DND-41 (cell line): ENCODE data around the gene EPDR1.

Experiments used
- EZH2 ChIP-seq: IDR thresholded peaks from 3 replicates; pipeline ENCODE4 v1.6.1; 2012; ENCODE audit warnings: borderline replicate concordance, low read depth, mild to moderate bottlenecking, moderate library complexity, low read length, inconsistent platforms; ENCODE audit not compliant: severe bottlenecking
- TF ChIP-seq, protein P1 (sequence below): IDR thresholded peaks from 2 replicates; pipeline ENCODE4 v1.5.1; 2012; ENCODE audit warnings: borderline replicate concordance, low read length, moderate library complexity, mild to moderate bottlenecking; ENCODE audit not compliant: poor library complexity, severe bottlenecking; ENCODE audit errors: extremely low read depth

DNA sequence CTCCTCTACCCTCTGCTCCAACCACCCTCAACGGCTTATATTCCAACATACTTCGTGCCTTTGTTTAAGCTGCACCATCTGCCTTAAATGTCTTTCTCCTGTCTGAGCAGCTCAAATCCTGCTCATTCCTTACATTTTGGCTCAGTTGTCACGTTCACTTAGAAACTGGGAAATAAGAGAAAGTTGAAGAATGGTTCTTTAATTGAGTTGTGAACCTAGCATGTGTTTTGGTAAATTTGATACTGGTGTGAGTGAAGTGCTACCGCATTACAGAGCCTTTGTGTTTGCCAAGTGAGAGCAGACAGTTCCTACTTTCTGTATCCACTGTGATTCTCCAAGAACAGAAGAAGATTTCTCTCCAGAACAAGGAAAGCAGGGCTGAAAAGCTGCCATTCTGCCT lies 54.3 kb downstream of the EPDR1 start:
- TF ChIP-seq, protein P1, sequence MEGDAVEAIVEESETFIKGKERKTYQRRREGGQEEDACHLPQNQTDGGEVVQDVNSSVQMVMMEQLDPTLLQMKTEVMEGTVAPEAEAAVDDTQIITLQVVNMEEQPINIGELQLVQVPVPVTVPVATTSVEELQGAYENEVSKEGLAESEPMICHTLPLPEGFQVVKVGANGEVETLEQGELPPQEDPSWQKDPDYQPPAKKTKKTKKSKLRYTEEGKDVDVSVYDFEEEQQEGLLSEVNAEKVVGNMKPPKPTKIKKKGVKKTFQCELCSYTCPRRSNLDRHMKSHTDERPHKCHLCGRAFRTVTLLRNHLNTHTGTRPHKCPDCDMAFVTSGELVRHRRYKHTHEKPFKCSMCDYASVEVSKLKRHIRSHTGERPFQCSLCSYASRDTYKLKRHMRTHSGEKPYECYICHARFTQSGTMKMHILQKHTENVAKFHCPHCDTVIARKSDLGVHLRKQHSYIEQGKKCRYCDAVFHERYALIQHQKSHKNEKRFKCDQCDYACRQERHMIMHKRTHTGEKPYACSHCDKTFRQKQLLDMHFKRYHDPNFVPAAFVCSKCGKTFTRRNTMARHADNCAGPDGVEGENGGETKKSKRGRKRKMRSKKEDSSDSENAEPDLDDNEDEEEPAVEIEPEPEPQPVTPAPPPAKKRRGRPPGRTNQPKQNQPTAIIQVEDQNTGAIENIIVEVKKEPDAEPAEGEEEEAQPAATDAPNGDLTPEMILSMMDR = no peak
- TF ChIP-seq EZH2 = no peak
